Activated naive CD4-positive, alpha-beta T cell (primary cell): ENCODE data around the gene STMP1.

ENCODE experiments used
- DNase-seq, 4 experiments: peaks; one replicate each; lab custom pipeline; 2025; lab: John Stamatoyannopoulos, UW

The STMP1 gene

DNA sequence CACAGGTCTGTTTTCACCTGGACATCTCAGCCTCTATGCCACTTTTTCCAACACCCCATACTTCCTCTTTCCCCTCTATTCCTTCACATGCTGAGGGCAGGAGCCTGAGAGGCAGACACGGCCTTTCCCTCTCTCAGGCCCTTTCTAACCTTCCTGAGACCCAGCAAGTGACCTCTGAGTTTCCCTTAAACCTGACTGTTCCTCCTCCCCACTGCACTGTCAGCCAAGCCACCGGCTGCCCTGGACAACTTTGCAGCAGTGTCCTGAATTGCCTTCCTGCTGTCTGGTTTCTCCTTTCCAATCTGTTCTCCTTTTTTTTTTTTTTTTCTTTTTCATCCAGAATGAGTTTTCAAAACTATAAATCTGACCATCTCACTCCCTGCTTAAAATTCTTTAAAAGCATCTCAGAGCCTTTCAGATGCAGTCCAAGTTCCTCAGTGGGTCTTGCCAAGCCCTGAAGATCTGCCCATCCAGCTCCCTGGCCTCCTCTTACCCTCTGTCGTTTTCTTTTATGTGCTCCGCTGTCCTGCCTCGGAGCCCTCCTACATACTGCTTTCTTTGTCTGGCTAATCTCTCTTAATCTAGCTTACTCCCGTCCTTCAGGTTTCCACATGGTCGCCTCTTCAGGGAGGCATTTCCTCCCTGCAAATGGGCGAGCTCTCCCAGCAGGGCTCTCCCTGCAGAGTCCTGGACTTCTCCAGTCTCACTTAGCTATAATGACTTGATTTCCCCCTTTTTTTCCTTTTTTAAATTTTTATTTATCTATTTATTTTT, 35.1 kb downstream of the STMP1 start:
- no peak for DNase-seq

- no peak for DNase-seq
Measured at GRCh38 chr7:135704074-135704473, 41.8 kb downstream of the STMP1 start.

- no peak for DNase-seq
Measured at GRCh38 chr7:135704698-135705097, 42.4 kb downstream of the STMP1 start.

DNA sequence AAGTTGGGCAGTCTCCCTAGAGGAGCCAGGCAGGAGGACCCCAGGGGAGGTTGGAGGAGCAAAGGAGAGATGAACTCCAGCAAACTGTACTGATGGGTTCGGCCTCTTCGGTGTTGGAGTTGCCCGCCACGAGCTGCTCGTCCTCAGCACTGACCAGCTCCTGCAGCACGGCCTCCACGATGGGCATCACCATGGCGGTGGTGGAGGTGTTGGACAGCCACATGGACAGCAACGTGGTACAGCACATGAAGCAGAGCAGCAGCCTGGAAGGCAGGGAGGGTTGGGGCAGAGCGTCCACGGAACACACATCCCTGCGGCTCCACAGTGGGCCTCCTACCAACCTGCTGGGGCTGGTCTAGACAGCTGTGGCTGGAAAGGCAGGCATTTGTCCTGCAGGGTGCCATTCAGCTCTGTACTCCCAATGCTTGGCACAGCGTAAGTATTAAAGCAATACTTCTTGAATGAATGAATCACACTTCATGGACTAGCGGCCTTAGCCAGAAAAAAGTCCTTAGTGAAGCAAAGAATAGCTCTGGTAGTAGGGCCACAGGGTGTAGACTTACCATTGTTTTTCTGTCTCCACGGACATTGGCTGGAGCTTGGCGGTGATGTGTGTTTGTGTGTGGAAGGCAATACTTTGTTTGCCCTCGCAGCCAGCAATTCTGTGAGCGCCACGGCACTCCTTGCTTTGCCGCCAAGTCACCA, 43.9 kb downstream of the STMP1 start:
- DNase-seq: no peak

- DNase-seq: no peak
Measured at GRCh38 chr7:135706858-135707569, 44.7 kb downstream of the STMP1 start.

GRCh38 chr7:135707570-135707966, 45.3 kb downstream of the STMP1 start:
- DNase-seq: no peak

- DNase-seq: no peak
Measured at GRCh38 chr7:135708041-135708440, 45.7 kb downstream of the STMP1 start.

- DNase-seq: no peak
Measured at GRCh38 chr7:135709508-135709907, 47.2 kb downstream of the STMP1 start.

GRCh38 chr7:135710417-135711138, 48.3 kb downstream of the STMP1 start:
- DNase-seq: no peak

DNA sequence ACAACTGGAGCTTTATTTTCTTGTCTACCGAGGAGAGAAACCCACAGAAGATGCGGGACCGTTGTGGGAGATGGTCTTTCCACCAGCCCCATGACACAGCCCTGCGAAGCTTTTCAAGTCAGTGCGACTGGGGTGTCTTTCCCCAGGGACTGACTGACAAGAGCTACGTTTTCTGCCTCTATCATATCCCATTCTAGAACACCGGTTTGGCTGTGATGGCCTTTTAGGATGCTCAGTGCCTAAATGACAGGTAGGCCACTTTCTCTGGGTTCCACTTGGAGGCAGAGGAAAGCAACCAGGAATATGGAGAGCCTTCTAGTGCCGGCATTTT, 48.8 kb downstream of the STMP1 start:
- DNase-seq: no peak

- no peak for DNase-seq
Measured at GRCh38 chr7:135712182-135712782, 50.0 kb downstream of the STMP1 start.

DNA sequence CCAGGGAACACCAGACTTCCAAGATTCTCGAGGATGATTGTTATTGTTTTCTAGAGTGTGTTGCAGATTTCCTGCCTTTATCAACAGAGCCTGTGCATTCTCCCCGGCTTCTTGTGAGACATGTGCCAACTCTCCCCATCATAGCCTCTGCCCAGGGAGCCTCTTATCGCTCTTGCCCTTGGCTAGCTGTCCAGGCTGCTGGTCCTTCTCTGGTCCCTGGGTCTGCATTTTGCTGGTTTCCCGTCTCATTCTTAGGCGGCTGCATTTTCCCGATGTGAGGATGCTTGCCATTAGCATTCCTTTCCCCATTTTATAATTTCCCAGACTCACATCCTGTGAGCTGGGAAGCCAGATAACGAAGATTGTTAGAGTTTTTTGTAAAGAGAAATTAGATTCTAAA, 50.5 kb downstream of the STMP1 start:
- no peak for DNase-seq

GRCh38 chr7:135713836-135714470, 51.6 kb downstream of the STMP1 start:
- DNase-seq: no peak

GRCh38 chr7:135714534-135715009, 52.3 kb downstream of the STMP1 start:
- no peak for DNase-seq

DNA sequence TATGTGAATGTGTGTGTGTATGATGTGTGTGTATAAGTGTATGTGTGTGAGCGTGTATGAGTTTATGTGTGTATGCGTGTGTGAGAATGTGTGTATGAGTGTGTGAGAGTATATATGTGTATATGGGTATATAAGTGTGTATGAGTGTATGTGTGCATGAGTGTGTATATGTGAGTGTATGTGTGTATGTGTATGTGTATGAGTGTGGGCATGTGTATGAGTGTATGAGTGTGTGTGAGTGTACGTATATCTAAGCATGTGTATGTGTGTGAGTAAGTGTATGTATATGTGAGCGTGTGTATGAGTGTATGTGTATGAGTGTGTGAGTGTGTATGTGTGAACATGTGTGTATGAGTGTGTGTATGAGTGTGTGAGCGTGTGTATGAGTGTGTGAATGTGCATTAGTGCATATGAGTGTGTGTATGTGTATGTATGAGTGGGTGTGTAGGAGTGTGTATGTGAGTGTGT, 52.8 kb downstream of the STMP1 start:
- DNase-seq: no peak

- DNase-seq: no peak
Measured at GRCh38 chr7:135715673-135716072, 53.4 kb downstream of the STMP1 start.

DNA sequence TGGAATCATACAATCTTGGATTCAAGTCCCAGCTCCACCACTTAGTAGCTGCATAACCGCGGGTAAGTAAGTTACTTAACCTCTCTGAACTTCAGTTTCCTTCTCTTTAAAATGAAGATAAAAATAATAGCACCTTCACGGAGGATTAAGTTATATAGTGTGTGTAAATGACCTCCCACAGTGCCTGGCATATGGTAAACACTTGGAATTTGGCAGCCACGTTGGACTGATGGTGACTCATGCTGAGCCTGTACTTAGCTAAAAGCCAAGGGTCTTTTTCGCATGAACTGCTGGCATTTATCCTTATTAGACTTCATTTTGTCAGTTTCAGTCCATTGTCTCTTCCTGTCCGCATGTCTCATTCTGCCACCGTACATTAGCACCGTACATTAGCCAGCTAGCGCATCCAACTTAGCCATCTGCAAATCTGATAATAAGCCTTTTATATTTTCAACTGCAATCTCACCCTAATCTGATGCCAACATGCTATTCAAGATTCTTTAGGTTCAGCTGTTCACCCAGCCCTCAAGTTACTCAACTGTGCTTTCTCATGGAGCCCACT, 54.4 kb downstream of the STMP1 start:
- no peak for DNase-seq

GRCh38 chr7:135717693-135718092, 55.4 kb downstream of the STMP1 start:
- DNase-seq: no peak

- no peak for DNase-seq
Measured at GRCh38 chr7:135718219-135718618, 55.9 kb downstream of the STMP1 start.

GRCh38 chr7:135718794-135719437, 56.6 kb downstream of the STMP1 start:
- no peak for DNase-seq
